Measurements from ENCODE around the gene SRSF7. TPM values are rescaled to one million over a fixed set of nuclear protein-coding genes. Genes with fewer than 3 reads are reported as not detected.
A peak's percentile ranks its signal among the peaks of the same experiment; 100 is the strongest.
"Not testable (repeated sequence)": the region's sequence is repeated elsewhere in the genome, so short reads cannot be mapped to it uniquely, and the experiment has no call there.

Gene SRSF7
- total and polyA plus RNA-seq, 10 donors: 94.9 to 214 (median 151) TPM

GRCh38 chr2:38706846-38707345 lies 44.3 kb downstream of the SRSF7 start:
- WGBS, 5 donors: 74 to 87% (median 83%) methylated on average over 6 of the region's 6 CpGs
- no peak for TF ChIP-seq CTCF (IDR thresholded peaks at IDR 0.05 in 8 of 11, conservative IDR thresholded peaks at IDR 0.05 in 3 of 11)
- no peak for TF ChIP-seq POLR2A (IDR thresholded peaks at IDR 0.05)
- no peak for TF ChIP-seq POLR2AphosphoS5 (IDR thresholded peaks at IDR 0.05)
- no peaks in the 10 kb centered on the region for H3K9me3 ChIP-seq
- H3K27me3 ChIP-seq (replicated peaks in 1 of 7): no peaks in the 10 kb centered on the region
- H3K27ac ChIP-seq: no peak overlapping the region
- H3K4me1 ChIP-seq: peaks cover 0 to 20% (median 7%) of the 10 kb centered on the region in 6 donors
- DNase-seq: no peak
- H3K4me3 ChIP-seq: no peak overlapping the region
- intact Hi-C loops (cut with DNase I; ENCODE audit: low total_unique reads): no loop called here
- H3K36me3 ChIP-seq: peaks cover 0 to 71% (median 2%) of the 10 kb centered on the region in 6 donors

GRCh38 chr2:38704664-38705063 lies 46.5 kb downstream of the SRSF7 start:
- no peak overlapping the region for H3K27ac ChIP-seq
- DNase-seq: no peak
- H3K9me3 ChIP-seq: no peaks in the 10 kb centered on the region
- intact Hi-C loops (cut with DNase I; ENCODE audit: low total_unique reads): no loop called here
- WGBS, 5 donors: 89 to 98% (median 94%) methylated on average over 2 of the region's 2 CpGs
- TF ChIP-seq CTCF (IDR thresholded peaks at IDR 0.05 in 8 of 11, conservative IDR thresholded peaks at IDR 0.05 in 3 of 11) (no peak), POLR2AphosphoS5 (IDR thresholded peaks at IDR 0.05) (no peak)
- H3K36me3 ChIP-seq: peaks cover 0 to 80% (median 0%) of the 10 kb centered on the region in 6 donors
- H3K27me3 ChIP-seq (replicated peaks in 1 of 7): no peaks in the 10 kb centered on the region
- no peak overlapping the region for H3K4me3 ChIP-seq
- peaks cover 0 to 9% (median 3%) of the 10 kb centered on the region in 6 donors for H3K4me1 ChIP-seq

GRCh38 chr2:38703336-38703735 lies 47.8 kb downstream of the SRSF7 start:
- 94 to 99% (median 96%) methylated on average over 5 of the region's 5 CpGs for WGBS, 5 donors

GRCh38 chr2:38702413-38702812 lies 48.7 kb downstream of the SRSF7 start:
- H3K27ac ChIP-seq: peak overlapping the region in 1 of 8 donors; percentile 7
- no peaks in the 10 kb centered on the region for H3K27me3 ChIP-seq (replicated peaks in 1 of 7)
- TF ChIP-seq POLR2AphosphoS5 (IDR thresholded peaks at IDR 0.05) (no peak), CTCF (IDR thresholded peaks at IDR 0.05 in 8 of 11, conservative IDR thresholded peaks at IDR 0.05 in 3 of 11) (no peak), POLR2A (IDR thresholded peaks at IDR 0.05) (no peak)
- intact Hi-C loops (cut with DNase I; ENCODE audit: low total_unique reads): no loop called here
- WGBS, 5 donors: 75 to 92% (median 81%) methylated on average over 1 of the region's 1 CpG
- H3K4me3 ChIP-seq: no peak overlapping the region
- DNase-seq: no peak
- H3K4me1 ChIP-seq: no peaks in the 10 kb centered on the region
- peaks cover 0 to 91% (median 0%) of the 10 kb centered on the region in 6 donors for H3K36me3 ChIP-seq
- H3K9me3 ChIP-seq: no peaks in the 10 kb centered on the region

More at GRCh38 chr2:38703336-38703735, 47.8 kb downstream of the SRSF7 start:
- H3K36me3 ChIP-seq: peaks cover 0 to 91% (median 0%) of the 10 kb centered on the region in 6 donors
- H3K9me3 ChIP-seq; H3K4me3 ChIP-seq; H3K27me3 ChIP-seq (replicated peaks in 1 of 7); intact Hi-C loops (cut with DNase I; ENCODE audit: low total_unique reads); DNase-seq; H3K27ac ChIP-seq; H3K4me1 ChIP-seq: not testable (repeated sequence)

GRCh38 chr2:38701542-38701941 lies 49.6 kb downstream of the SRSF7 start:
- Histone ChIP-seq H3K27ac (peak overlapping the region in 1 of 8 donors; percentile 52), H3K27me3 (replicated peaks in 1 of 7) (no peaks in the 10 kb centered on the region), H3K4me3 (no peak overlapping the region), H3K9me3 (no peaks in the 10 kb centered on the region), H3K36me3 (peaks cover 0 to 91% (median 0%) of the 10 kb centered on the region in 6 donors), H3K4me1 (no peaks in the 10 kb centered on the region)
- intact Hi-C loops (cut with DNase I; ENCODE audit: low total_unique reads): no loop called here
- no peak for DNase-seq
- 87 to 97% (median 90%) methylated on average over 4 of the region's 4 CpGs for WGBS, 5 donors
- TF ChIP-seq POLR2A (IDR thresholded peaks at IDR 0.05) (no peak), POLR2AphosphoS5 (IDR thresholded peaks at IDR 0.05) (no peak), CTCF (IDR thresholded peaks at IDR 0.05 in 8 of 11, conservative IDR thresholded peaks at IDR 0.05 in 3 of 11) (no peak)

Measured in spleen (tissue), 11 donors.